HG02870 (cell line): Measurements from ENCODE around the gene PKMYT1.

ENCODE experiments used
- ATAC-seq: cut with Tn5 transposase; IDR thresholded peaks from one replicate; pipeline ENCODE4 v1.9.1; 2021; ENCODE audit warnings: mild to moderate bottlenecking, moderate library complexity; ENCODE audit not compliant: unreplicated experiment

PKMYT1 gene

DNA sequence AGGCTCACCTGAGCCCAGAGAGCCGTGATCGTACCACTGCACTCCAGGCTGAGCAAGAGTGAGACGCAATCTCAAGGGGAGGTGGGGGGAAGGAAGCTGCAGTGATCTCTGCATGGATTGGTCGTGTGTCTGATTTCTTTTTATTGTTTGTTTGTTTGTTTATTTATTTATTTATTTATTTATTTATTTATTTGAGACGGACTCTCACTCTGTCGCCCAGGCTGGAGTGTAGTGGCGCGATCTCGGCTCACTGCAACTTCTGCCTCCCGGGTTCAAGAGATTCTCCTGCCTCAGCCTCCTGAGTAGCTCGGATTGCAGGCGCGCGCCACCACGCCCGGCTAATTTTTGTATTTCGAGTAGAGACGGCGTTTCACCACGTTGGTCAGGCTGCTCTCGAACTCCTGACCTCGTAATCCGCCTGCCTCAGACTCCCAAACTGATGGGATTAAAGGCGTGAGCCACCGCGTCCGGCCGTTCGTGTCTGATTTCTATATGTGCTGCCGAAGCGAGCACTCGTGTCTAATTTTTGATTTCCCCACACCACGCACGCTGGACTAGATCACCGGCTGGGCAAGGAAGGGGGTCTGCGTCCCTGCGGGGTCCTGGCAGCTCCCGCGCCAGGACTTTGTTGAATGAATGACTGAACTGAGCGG lies 39.5 kb upstream of the PKMYT1 start:
- no peak for ATAC-seq

DNA sequence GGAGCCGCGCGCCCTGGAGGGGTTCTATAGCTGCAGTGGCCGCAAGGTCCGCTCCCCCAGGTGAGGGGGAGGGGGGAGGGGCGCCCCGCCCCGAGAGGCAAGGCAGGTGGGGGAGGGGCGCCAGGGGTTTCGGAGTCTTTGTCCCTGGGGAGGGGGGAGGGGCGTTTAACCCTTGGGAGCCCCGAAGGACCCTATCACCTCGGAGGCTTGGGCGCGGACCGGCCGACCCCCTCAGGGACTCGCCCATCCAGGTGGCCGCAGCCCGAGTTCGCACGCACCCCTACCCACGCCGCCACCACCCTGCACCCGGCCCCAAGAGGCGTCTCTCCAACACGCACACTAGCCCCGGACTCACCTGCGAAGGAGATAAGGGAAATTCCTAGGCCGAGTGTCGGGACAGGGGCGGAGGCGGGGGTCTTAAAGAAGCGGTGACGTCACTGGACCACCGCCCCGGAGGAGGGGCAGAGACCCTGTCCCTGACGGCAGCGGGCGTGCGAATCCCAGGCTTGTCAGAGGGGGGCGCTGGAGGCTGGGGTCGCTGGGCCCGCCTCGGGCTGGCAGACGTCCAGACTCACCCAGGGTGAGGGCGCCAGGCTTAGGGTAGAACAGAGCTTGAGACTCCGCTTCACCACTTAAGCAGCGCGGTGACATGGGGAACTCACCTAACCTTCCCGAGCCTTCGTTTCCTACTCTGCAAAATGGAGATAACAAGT lies 37.7 kb upstream of the PKMYT1 start, which contains the start of gene CLDN6:
CLDN6 (minus strand) TSS at position 390 of the 713 bp plus-strand sequence. CDS start 2,162 bp downstream, outside the sequence.
- ATAC-seq: no peak

DNA sequence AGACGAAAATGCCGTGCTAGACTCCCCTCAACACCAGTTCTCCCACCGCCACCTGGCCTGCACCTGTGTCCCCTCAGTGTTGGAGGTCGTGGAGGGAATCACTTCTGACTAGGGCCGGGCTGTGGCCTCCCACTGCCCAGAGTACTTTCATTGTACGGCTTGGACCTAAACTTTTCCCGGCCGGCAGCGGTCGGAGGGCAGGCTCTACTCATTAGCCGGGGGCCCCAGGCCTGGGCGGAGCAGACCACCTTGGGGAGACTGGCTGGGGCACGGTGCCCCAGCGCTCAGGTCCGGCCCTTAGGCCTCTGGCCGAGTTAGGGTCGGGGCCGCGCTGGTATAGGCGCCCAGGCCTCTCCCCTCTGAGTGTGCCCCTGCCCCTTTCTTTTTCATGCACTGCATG lies 37.1 kb upstream of the PKMYT1 start:
- ATAC-seq: no peak

DNA sequence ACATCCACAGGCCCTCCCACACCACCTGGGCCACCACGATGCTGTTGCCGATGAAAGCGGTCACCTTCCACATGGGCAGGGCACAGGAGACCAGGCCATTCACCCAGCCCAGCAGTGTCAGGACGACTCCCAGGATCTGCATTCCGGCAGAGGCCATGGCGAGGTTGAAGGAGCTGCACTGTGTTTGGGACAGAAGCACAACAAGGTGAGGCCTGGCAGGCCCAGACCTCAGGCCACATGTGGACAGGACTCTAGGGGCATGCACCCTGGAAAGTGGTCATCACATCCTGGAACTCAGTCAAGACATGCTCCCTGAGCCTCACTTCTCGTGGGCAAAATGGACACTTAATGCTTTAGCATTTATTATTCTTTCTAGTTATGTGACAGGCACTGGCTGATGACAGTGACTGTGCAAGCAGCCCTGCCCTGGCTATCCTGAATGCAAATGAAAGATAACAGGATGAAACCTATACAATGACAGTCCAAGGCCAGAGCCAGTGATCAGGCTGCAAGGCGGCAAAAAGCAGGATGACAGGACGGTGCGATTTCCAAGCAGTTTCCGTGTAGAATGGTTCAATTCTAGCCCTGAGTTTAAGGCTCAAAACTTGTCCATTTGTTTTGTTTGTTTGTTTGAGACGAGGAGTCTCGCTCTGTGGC lies 35.7 kb upstream of the PKMYT1 start:
- no peak for ATAC-seq

DNA sequence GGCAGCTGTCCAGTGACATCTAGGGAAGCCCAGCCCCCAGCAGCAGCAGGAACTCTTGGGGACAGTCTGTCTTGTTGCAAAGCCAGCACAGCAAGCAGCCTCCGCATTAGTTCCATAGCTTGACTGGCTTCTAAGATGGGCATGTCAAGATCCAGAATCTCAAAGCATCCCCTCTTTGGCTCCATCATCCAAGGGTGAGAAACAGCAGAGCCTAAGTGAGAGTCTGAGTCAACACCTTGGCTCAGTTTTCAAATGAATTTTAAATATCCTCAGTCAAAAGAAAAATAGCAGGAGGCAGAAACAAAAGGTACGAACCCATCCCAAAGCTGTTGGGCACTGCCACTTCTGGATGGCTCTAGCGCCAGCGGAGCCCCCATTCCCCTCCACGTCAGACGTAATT lies 34.7 kb upstream of the PKMYT1 start:
- ATAC-seq: no peak

DNA sequence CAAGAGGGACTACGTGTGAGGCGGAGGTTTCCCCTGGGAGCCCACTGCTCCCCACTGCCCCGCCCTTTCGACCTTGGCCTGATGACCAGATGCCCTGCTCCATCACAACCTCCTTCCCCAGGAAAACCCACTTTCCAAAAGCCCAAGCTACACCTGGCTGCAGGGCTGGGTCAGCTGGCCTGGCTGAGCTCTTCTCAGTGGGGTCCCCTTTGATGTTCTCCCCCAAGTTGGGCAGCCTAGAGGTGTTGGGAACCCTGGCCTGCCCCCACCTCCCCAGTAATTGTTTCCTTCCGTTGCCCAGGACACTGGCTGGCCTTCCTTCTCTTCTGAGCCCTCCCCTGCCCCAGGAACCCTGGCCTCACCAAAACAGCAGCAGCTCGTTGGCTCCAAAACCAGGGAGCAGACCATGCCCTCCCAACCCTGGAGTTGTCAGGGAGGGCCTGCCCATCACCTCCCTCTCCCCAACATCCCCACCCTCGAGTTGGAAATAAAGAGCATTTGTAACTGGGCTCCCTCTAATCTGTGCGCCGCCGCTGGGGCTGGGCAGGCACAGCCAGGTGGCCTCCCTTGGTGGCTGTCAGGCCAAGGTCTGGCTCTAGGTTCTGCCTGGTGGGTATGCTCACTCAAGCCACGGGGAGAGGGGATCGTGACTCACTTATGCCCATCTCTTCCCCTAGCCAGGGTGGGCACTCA lies 33.9 kb upstream of the PKMYT1 start:
- no peak for ATAC-seq

DNA sequence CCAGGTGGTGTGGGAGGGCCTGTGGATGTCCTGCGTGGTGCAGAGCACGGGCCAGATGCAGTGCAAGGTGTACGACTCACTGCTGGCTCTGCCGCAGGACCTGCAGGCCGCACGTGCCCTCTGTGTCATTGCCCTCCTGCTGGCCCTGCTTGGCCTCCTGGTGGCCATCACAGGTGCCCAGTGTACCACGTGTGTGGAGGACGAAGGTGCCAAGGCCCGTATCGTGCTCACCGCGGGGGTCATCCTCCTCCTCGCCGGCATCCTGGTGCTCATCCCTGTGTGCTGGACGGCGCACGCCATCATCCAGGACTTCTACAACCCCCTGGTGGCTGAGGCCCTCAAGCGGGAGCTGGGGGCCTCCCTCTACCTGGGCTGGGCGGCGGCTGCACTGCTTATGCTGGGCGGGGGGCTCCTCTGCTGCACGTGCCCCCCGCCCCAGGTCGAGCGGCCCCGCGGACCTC lies 33.3 kb upstream of the PKMYT1 start:
- no peak for ATAC-seq

DNA sequence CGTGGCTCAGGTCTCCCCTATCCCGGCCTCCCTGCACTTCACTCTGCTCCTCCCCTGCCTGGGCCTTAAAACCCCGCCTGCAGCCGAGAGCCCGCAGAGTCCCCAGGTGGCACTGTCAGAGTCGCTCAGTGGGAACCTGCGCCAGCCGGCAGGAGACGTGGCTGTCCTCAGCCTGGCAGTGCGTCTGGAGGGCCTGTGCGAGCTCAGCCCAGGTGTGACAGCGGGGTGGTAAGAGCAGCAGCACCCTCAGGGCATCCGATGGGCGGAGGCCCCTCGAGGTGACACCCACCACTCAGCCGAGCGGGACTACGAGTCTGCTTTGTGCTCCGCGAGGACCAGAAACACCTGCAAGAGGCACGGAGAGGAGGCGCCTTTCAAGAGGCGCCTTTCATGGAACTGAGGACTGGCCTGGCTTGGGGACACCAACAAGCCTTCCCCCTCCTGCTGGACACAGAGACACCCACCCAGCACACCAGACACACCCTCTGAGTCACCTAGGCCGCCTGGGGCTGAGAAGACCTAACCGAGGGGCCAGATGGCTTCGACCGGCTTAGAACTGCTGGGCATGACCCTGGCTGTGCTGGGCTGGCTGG lies 32.7 kb upstream of the PKMYT1 start, which contains the start of gene CLDN9:
CLDN9 (plus strand) TSS at position 96 of the 593 bp plus-strand sequence; CDS start at position 536, 440 bp downstream.
- ATAC-seq: no peak

DNA sequence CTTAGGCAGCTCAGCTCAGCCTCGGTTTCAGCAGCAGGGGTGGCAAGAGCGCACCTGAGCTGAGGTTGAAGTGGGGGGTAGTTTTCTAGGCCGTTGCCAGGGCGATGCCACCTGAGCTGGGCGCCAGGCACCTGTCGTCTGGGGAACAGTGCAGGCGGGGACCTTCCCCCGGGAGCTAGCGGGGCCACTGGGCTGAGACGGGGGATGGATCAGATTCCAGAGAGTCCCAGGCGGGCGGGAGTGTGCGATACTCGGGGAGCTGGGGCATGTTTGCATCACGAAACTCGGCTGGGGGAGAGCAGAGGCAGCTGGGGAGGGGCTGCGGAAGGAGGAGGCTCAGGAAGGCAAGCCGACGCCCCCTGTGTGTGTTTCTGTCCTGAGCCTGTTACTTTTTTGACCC lies 32.0 kb upstream of the PKMYT1 start:
- ATAC-seq: no peak

DNA sequence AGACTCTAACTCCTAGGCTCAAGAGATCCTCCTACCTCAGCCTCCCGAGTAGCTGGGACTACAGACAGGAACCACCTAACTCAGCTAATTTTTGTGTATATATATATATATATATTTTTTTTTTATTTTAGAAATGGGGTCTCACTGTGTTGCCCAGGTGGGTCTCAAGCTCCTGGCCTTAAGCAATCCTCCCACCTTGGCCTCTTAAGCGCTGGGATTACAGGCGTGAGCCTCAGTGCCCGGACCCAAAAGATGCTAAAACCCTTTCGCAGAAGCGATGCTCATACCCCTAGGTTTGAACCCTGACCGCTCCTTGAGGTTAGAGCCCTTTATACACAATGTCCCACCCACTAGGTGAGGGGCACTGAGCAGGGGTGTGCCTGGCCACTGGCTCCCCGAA lies 30.3 kb upstream of the PKMYT1 start:
- ATAC-seq: no peak

DNA sequence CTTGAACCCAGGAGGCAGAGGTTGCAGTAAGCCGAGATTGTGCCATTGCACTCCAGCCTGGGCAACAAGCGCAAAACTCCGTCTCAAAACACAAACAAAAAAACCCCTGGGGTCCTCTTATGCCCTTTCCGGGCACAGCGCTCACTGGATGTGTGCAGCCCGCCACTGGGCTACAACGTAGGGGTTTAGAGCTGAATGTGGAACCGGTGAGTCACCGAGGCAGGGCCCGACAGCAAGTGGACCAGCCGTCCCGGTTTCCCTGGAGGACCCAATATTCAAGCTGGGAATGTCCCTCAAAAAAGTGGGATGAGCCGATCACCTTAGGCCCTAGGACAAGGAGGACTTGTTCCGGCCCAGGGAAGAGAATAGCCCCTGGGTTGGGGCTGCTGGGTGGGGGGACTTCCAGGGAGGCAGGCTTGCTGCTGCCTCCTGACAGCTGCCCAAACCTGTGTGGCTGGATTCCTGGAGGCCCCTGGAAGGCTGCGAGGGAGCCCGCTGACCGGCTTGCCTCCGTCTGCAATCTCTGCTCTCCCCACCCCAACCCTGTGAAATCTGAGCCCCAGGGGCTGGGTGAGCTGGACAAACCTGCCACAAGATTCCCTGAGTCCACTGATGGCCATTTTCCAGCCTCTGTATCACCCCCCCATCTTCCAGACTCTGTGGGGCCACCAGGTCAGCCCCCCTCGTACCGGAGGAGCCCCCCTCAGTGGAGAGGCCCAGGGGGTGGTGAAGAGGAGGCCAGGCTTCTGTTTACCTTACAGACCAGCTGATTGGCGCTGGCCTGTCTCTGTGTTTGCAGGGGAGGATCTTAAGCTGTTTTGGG lies 29.5 kb upstream of the PKMYT1 start:
- ATAC-seq: no peak

DNA sequence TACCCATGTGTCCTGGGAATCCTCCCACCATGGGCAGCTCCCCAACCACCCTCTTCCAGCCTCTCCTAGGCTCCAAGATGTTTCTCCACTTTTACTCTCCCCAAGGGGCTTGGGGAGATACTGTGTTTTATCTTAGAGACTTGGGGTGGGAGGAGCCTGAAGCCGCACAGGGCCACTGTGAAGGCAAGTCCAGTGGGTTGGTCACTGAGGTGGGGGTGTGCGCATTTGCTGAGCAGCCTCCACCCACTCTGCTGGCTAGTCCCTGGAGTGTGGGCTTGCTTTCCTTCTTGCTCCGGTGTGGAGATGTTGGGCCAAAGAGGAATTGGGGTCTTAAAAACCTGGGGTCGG lies 28.4 kb upstream of the PKMYT1 start:
- no peak for ATAC-seq

DNA sequence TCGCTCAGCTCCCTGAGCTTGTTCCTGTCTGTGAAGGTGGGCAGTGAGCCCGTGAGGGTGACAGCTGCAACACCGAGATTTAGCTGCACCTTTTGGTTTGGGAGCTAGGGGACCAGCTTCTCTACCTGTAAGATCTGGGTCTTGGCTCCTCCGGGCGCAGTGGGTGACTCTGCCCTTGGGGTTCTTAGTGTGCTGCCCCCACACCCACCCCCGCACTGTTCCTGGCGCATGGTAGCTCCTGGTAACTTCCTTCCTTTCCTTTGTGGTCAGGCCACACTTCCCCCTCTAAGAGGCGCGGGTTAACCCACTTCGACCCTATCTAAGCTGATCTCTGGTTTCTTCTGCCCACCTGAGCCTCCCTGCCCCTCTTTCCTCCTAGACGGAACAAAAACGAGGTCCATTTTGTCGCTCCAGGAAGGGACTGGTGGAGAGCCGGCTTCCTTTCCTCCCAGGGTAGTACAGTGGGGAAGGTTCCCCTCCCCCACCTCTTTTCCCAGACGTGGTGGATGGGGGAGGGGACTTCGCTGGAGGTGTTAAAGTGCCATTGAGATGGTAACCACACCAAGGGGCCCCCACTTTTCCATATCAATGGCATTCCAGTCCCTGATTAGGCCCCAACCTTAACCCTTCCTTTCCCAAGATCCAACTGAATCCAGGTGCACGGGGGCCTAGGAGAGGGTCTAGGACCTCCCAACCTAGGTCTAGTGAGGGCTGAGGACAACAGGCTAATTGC lies 27.9 kb upstream of the PKMYT1 start:
- ATAC-seq: no peak

DNA sequence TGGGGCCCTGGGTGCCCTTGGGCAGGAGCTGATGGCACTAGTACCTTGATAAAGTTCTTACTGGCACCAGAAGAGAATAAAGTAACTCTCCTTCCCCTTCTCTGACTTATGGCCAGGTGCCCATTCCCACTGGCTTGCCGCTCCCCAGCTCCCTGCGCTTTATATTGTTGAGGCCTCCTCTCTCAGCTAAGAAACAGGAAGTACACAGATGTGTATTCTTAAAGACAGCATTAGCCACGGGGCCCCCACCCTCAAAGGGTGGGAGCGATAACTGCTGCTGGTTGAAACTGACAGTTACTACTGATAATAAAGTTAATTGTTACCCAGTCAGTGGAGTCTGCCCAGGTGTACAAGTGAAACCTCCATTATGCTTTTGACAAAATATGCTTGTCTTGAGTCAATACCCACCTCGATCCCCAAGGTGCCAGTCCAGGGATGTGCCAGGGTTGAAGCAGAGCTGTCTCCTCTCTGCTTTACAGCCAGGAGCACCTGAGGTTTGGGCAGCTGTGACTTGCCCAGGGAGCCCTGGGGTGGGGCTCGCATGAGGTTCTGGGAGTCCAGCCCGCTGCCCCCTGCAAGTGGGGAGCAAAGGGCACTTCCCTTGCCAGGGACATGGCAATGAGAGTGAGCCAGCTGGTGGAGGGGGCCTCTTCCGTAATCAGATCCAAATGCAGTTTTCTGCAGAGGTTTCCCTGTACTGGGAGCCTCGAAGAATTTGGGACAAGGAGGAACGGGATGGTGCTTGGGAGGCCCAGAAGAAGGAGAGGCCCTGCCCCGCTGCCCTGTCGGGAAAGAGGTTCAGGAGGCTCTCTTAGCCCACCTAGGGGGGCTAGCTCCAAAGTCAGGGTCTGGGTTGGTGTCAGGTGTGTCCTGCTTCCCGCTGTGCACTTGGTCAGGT lies 27.1 kb upstream of the PKMYT1 start:
- ATAC-seq: no peak

DNA sequence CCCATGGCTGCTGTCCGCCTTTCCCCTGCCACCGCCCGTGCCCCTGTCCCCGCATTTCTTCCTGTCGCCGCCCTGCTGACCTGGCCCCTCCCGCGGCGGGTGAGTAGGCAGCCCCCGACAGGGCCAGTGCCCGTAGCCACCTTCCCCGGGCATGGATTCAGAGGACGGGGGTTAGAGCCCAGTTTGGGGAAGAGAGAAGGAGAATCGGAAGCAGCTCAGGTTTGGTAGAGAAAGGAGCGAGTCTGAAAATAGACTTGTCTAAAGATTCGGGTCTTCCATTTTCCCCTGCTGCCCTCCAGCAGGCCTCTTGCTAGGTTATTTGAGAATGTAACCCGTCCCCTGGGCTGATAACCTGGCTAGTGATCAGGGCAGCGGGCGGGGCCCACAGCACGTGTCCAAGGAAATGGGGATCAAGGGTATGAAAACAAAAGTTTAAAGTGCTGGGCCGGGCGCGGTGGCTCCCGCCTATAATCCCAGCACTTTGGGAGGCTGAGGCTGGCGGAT lies 24.6 kb upstream of the PKMYT1 start:
- ATAC-seq: no peak

DNA sequence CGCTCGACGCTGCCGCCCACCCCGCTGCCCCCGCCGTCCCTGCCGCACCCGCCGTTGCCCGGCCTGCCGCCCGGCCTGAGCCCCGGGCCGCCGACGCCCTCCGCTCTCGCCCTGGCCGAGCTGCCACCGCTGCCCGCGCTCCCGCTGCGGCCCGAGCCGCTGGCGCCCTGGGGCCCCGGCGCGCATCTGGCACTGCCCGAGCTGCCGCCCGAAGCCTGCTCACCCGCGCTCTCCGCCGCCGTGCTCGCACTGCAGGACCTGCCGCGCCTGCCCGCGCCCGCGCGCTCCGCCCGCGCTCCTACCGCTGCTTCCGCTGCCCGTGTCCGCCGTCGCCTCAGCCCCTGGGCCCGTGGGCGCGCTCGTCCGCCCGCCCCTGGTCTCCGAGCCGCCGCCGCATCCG lies 24.1 kb upstream of the PKMYT1 start:
- no peak for ATAC-seq

DNA sequence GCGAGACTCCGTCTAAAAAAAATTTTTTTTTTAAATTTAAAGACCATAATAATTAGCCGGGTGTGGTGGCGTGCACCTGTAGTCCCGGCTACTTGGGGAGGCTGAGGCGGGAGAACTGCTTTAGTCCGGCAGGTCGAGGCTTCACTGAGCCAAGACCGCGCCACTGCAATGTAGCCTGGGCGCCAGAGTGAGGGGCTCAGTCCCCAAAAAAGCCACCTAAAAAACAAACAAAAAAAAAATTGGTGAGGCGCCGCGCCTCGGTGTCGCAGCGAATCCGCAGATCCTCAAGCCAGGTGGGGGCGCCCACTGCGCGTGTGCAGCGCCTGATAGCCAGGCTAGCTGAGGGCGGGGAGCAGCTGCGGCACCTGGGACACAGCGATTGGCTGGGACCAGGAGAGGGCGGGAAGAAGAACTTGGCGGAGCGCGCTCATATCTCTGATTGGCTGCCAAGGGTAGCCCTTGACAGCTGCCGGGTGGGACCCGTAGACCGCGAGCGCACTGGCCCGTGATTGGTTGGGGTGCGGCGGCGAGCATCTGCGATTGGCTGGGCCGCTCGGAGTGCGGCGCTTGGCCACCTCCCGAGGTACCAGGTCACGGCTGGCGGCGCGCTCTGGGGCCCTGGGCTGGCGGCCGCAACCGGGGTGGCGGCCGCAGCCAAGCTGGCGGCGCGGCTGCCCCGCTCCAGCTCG lies 23.5 kb upstream of the PKMYT1 start:
- peak; percentile 99 for ATAC-seq

DNA sequence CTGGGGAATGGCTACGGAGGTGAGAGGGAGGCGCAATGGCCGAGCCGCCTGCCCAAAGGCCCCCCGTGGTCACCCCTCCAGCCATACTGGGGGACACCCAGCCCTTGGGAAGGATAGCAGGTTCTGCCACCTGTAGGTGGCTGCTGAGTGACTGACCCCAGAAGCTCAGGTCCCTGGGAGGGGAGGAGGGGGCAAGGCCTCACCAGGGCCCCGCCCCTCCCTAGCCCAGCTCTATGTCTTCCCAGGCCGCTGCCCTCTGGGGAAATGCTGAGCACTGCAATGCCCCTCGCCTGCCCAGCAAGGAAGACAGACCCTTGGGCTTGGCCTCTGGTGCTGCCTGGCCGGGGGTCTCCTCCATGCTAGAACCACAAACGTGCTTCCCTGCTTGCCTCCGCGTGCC lies 21.1 kb upstream of the PKMYT1 start:
- ATAC-seq: no peak
